NCI-H526 treated with DMSO at 0.1 percent for 48 hours (cell line): Measurements from ENCODE around the gene ZNF513.
"Not testable (repeated sequence)": the region's sequence is repeated elsewhere in the genome, so short reads cannot be mapped to it uniquely, and the experiment has no call there.

Experiments used
- DNase-seq: peaks from one replicate; lab custom pipeline; 2025; lab: John Stamatoyannopoulos, UW

The ZNF513 gene

GRCh38 chr2:27380626-27381545 lies at the start of gene ZNF513:
Gene ZNF513, minus strand, starts transcription at chr2:27380734. Its CDS starts 208 bp downstream, at chr2:27380526.
- DNase-seq = peak; percentile 85

GRCh38 chr2:27428978-27429541 lies 48.5 kb upstream of the ZNF513 start:
- DNase-seq = peak; percentile 55

GRCh38 chr2:27428213-27428977 lies 47.9 kb upstream of the ZNF513 start, which contains the start of gene NRBP1:
Gene NRBP1, plus strand, starts transcription at chr2:27428631. Its CDS starts 4,643 bp downstream, at chr2:27433274.
- peak; percentile 81 for DNase-seq

- peak; percentile 46 for DNase-seq
Measured at GRCh38 chr2:27427863-27428212, 47.3 kb upstream of the ZNF513 start.

- DNase-seq = not testable (repeated sequence)
Measured at GRCh38 chr2:27425039-27425438, 44.5 kb upstream of the ZNF513 start.

GRCh38 chr2:27422958-27423357 lies 42.4 kb upstream of the ZNF513 start:
- no peak for DNase-seq

GRCh38 chr2:27421660-27422250 lies 41.2 kb upstream of the ZNF513 start:
- DNase-seq = no peak

GRCh38 chr2:27420996-27421395 lies 40.5 kb upstream of the ZNF513 start:
- no peak for DNase-seq

GRCh38 chr2:27416151-27416550 lies 35.6 kb upstream of the ZNF513 start:
- no peak for DNase-seq

- no peak for DNase-seq
Measured at GRCh38 chr2:27412419-27413152, 32.1 kb upstream of the ZNF513 start.

GRCh38 chr2:27409321-27410073 lies 29.0 kb upstream of the ZNF513 start, which contains the start of gene PPM1G:
Gene PPM1G, minus strand, starts transcription at chr2:27409591. Its CDS starts 169 bp downstream, at chr2:27409422.
- peak; percentile 90 for DNase-seq

- no peak for DNase-seq
Measured at GRCh38 chr2:27408601-27409320, 28.2 kb upstream of the ZNF513 start.

- DNase-seq = peak; percentile 64
Measured at GRCh38 chr2:27407798-27408491, 27.4 kb upstream of the ZNF513 start.

GRCh38 chr2:27400348-27401135 lies 20.0 kb upstream of the ZNF513 start:
- no peak for DNase-seq

GRCh38 chr2:27398962-27399361 lies 18.4 kb upstream of the ZNF513 start:
- no peak for DNase-seq

- DNase-seq = no peak
Measured at GRCh38 chr2:27393225-27393624, 12.7 kb upstream of the ZNF513 start.

- DNase-seq = no peak
Measured at GRCh38 chr2:27390822-27391679, 10.5 kb upstream of the ZNF513 start.
